AG09309 (cell line): ENCODE data around the gene NSUN2.
"Not testable (repeated sequence)": the region's sequence is repeated elsewhere in the genome, so short reads cannot be mapped to it uniquely, and the experiment has no call there.

Source experiments
- DNase-seq: peaks from one replicate; pipeline ENCODE4 v3.0.0-alpha.2; 2010; ENCODE audit warnings: low read depth
- H3K4me3 ChIP-seq: 2 replicates; pipeline ENCODE4 v1.5.1; 2011; ENCODE audit warnings: mild to moderate bottlenecking, low read depth, low read length, moderate library complexity; ENCODE audit not compliant: control insufficient read depth
- TF ChIP-seq, protein P1 (sequence below): IDR thresholded peaks from 2 replicates; pipeline ENCODE4 v1.5.1; 2011; ENCODE audit warnings: mild to moderate bottlenecking, low read depth, low read length, inconsistent platforms; ENCODE audit not compliant: insufficient read depth, control insufficient read depth; ENCODE audit errors: missing control alignments

The NSUN2 gene

DNA sequence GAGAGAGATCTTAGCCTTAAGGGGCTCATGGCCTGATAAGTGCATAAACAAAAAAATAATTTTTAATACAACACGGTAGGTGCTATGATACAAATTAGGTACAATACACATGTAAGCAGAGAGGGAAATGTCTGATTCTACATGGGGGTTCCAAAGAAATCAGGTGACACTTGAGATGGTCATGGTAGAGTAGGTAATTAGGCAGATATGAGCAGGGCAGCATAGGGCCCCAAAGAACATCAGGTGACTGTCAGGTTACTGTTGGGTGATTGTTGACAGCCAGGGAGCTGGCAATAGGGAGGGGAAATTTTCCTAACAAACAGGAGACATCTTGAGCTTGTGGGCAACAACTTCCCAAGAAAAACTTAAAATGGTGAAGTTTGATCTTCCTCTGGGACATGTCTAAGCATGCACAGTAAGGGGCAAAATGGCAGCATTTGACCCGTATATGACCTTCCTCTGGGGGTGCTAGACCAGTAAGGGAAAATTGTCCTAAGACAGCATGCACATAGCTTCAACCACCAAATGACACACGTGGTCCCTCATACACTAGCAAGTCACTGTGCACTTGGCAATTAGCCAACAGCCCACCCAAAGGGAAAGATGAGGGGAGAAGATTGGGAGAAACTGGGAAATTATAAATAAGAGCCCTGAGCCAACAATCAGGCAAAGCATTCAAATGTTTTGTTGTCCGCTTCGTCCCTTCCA is 43.1 kb upstream of the NSUN2 start:
- TF ChIP-seq, protein P1, sequence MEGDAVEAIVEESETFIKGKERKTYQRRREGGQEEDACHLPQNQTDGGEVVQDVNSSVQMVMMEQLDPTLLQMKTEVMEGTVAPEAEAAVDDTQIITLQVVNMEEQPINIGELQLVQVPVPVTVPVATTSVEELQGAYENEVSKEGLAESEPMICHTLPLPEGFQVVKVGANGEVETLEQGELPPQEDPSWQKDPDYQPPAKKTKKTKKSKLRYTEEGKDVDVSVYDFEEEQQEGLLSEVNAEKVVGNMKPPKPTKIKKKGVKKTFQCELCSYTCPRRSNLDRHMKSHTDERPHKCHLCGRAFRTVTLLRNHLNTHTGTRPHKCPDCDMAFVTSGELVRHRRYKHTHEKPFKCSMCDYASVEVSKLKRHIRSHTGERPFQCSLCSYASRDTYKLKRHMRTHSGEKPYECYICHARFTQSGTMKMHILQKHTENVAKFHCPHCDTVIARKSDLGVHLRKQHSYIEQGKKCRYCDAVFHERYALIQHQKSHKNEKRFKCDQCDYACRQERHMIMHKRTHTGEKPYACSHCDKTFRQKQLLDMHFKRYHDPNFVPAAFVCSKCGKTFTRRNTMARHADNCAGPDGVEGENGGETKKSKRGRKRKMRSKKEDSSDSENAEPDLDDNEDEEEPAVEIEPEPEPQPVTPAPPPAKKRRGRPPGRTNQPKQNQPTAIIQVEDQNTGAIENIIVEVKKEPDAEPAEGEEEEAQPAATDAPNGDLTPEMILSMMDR = no peak
- no peak overlapping the region for H3K4me3 ChIP-seq
- DNase-seq = no peak

DNA sequence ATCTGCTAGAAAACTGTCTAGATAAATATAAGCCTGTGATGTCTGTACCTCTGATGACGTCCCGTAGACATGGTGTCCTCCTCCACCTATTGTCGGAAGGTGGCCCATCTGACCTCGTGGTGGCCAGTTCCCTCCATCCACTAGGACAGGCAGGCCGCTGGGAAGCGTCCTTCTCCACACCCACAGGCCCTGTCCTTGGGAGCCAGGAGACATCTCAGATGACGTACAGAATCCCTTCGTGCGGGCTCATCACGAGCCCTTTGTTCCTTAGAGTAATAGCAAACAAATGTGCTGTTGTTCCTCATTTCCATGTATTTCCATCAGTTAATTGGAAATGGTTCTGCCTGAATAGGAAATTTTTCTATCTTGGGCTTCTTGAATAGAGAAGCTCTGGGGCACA is 42.0 kb upstream of the NSUN2 start:
- DNase-seq = no peak
- H3K4me3 ChIP-seq = no peak overlapping the region
- TF ChIP-seq, protein P1 = no peak

DNA sequence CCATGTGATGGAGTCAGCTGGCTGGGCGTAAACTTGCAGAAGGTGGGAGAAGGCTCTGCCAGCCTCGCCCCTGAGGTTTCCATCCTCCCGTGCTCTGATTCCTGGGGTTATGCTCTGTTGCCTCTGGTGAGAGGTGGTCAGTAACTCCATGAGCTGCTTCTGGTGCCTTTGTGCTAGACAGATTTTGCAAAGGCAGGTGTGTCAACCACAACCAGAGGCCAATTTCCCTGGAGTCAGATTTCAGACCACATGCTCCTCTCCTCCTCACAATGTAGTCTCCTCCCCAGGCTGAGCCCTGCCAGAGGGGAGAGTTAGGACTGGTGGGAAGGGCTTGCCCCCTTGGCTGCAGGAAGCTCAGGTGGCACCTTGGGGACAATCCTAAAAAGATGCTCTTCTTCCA is 41.6 kb upstream of the NSUN2 start:
- no peak overlapping the region for H3K4me3 ChIP-seq
- TF ChIP-seq, protein P1 = no peak
- no peak for DNase-seq

DNA sequence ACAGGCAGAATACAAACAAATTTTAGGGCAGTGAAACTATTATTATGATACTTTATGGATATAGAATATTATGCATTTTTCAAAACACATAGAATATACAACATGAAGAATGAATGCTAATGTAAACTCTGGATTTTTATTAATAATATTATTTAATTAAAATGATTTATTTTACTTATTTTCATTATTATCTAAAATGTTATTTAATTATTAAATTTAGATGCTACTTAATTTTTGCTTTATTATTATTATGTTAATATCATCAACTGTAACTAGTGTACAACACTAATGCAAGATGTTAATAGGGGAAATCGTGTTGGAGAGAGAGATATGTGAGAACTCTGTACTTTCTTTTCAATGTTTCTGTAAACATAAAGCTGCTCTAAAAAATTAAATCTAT is 41.1 kb upstream of the NSUN2 start:
- TF ChIP-seq, protein P1 = no peak
- no peak overlapping the region for H3K4me3 ChIP-seq
- no peak for DNase-seq

DNA sequence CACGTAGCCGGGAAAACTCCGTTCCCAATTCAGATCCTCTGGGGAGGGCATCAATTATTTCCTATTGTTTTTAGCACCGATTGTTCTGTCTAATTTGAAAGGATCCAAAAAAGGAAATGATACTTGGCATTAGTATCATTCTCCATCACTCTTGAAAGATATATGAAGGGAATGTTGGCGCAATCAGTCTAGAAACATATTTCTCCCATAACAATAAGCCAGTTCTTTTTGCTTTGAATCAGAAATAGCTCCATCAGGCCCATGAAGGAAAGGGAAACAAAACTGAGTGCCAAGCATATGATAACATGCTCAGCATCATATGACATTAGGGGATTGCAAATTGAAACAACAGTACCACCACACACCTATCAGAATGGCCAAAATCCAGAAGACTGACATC is 40.2 kb upstream of the NSUN2 start:
- TF ChIP-seq, protein P1 = no peak
- no peak overlapping the region for H3K4me3 ChIP-seq
- no peak for DNase-seq

DNA sequence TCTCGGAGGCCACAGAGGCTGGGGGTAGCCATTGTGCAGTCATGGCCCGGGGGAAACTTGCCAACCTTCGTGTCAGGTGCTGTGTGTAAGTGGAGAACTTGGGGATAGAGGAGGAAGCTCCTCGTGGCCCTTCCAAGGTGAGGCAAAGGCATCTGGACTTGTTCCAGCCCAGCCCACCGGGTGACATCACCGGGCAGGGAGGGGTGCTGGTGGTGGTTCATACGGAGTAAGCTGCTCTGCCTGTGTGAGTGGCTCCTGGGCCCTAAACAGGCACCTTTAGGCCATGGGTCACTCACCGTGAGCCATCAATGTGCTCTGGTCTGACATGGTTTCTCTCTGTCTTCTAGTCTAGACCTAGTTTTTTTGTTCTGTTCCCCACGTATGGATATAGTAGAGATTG is 35.9 kb upstream of the NSUN2 start:
- H3K4me3 ChIP-seq, DNase-seq: not testable (repeated sequence)

DNA sequence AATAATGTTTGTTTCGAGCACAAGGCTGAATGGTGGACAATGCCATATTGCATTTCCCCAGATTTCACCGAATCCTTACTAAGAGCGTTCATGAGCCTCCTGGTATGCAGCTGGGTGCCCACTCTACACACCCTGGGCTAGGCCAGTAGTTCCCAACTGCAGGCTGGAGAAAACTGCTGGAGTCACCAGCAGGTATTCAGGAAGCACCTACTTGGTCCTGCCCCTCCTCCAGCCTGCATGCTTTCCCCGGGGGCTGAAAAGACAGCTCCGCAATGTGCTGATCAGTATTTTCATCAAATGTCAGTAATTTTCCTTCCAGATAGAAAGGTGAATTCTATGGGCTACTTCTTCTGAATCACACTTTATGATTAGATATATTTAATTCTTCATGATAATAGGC is 34.8 kb upstream of the NSUN2 start:
- TF ChIP-seq, protein P1 = no peak
- DNase-seq = no peak
- H3K4me3 ChIP-seq = no peak overlapping the region
